Skeletal muscle cell (primary cell): Measurements from ENCODE around the gene GEMIN4.
A peak's percentile ranks its signal among the peaks of the same experiment; 100 is the strongest.
"Not testable (repeated sequence)": the region's sequence is repeated elsewhere in the genome, so short reads cannot be mapped to it uniquely, and the experiment has no call there.

ENCODE experiments used
- DNase-seq: peaks from one replicate; pipeline ENCODE4 v3.0.0-alpha.2; 2010; ENCODE audit warnings: low read depth
- H3K4me3 ChIP-seq: 2 replicates; pipeline ENCODE4 v1.5.1; 2011; ENCODE audit warnings: low read depth, mild to moderate bottlenecking, control low read depth, low read length, moderate library complexity

Gene GEMIN4

GRCh38 chr17:781805-782731, 30.0 kb upstream of the GEMIN4 start, which contains the start of the genes GLOD4 and MRM3:
Gene GLOD4, minus strand, starts transcription at chr17:782280. Its CDS starts 25 bp downstream, at chr17:782255.
Gene MRM3, plus strand, starts transcription at chr17:782353. Its CDS starts 26 bp downstream, at chr17:782379.
- DNase-seq = peak; percentile 52
- H3K4me3 ChIP-seq = peak within 1 kb of the TSS; percentile 98

- H3K4me3 ChIP-seq = no peak overlapping the region
- no peak for DNase-seq
Measured at GRCh38 chr17:778096-778495, 26.0 kb upstream of the GEMIN4 start.

- H3K4me3 ChIP-seq = no peak overlapping the region
- no peak for DNase-seq
Measured at GRCh38 chr17:774313-774584, 22.2 kb upstream of the GEMIN4 start.

GRCh38 chr17:773467-774312, 21.6 kb upstream of the GEMIN4 start:
- no peak overlapping the region for H3K4me3 ChIP-seq
- no peak for DNase-seq

- no peak overlapping the region for H3K4me3 ChIP-seq
- DNase-seq = no peak
Measured at GRCh38 chr17:773016-773415, 21.0 kb upstream of the GEMIN4 start.

GRCh38 chr17:767076-767475, 15.0 kb upstream of the GEMIN4 start:
- H3K4me3 ChIP-seq = no peak overlapping the region
- no peak for DNase-seq

- DNase-seq = no peak
- no peak overlapping the region for H3K4me3 ChIP-seq
Measured at GRCh38 chr17:760371-760770, 8.3 kb upstream of the GEMIN4 start.

GRCh38 chr17:759964-760363, 7.9 kb upstream of the GEMIN4 start:
- no peak overlapping the region for H3K4me3 ChIP-seq
- DNase-seq = no peak

GRCh38 chr17:756010-756567, 4.0 kb upstream of the GEMIN4 start:
- H3K4me3 ChIP-seq, DNase-seq: not testable (repeated sequence)

GRCh38 chr17:755319-755961, 3.4 kb upstream of the GEMIN4 start:
- not testable (repeated sequence) for H3K4me3 ChIP-seq, DNase-seq

- H3K4me3 ChIP-seq = no peak overlapping the region
- no peak for DNase-seq
Measured at GRCh38 chr17:753418-753817, 1.4 kb upstream of the GEMIN4 start.

- peak overlapping the region; percentile 80 for H3K4me3 ChIP-seq
- no peak for DNase-seq
Measured at GRCh38 chr17:752620-753219, 656 bp upstream of the GEMIN4 start.

- H3K4me3 ChIP-seq = peak overlapping the region; percentile 80
- no peak for DNase-seq
Measured at GRCh38 chr17:751269-752001, 629 bp downstream of the GEMIN4 start.

- peak overlapping the region; percentile 80 for H3K4me3 ChIP-seq
Measured at GRCh38 chr17:750431-751037, 1.5 kb downstream of the GEMIN4 start.

GRCh38 chr17:749359-749758, 2.7 kb downstream of the GEMIN4 start:
- not testable (repeated sequence) for H3K4me3 ChIP-seq, DNase-seq

More at GRCh38 chr17:750431-751037, 1.5 kb downstream of the GEMIN4 start:
- no peak for DNase-seq

- not testable (repeated sequence) for H3K4me3 ChIP-seq, DNase-seq
Measured at GRCh38 chr17:748604-749003, 3.5 kb downstream of the GEMIN4 start.

GRCh38 chr17:746783-747629, 5.1 kb downstream of the GEMIN4 start:
- no peak for DNase-seq
- H3K4me3 ChIP-seq = no peak overlapping the region
